ENCODE data around the gene GPR160. TPM values are rescaled to one million over a fixed set of nuclear protein-coding genes. Genes with fewer than 3 reads are reported as not detected.
"Not testable (repeated sequence)": the region's sequence is repeated elsewhere in the genome, so short reads cannot be mapped to it uniquely, and the experiment has no call there.

Gene GPR160
- total RNA-seq, 1 experiment from 2014 or later = 53.8 TPM

GRCh38 chr3:170108955-170109354 is 71.2 kb downstream of the GPR160 start:
- H3K4me3 Mint-ChIP-seq (ENCODE audit: low read depth, unreplicated experiment) = no peak overlapping the region

DNA sequence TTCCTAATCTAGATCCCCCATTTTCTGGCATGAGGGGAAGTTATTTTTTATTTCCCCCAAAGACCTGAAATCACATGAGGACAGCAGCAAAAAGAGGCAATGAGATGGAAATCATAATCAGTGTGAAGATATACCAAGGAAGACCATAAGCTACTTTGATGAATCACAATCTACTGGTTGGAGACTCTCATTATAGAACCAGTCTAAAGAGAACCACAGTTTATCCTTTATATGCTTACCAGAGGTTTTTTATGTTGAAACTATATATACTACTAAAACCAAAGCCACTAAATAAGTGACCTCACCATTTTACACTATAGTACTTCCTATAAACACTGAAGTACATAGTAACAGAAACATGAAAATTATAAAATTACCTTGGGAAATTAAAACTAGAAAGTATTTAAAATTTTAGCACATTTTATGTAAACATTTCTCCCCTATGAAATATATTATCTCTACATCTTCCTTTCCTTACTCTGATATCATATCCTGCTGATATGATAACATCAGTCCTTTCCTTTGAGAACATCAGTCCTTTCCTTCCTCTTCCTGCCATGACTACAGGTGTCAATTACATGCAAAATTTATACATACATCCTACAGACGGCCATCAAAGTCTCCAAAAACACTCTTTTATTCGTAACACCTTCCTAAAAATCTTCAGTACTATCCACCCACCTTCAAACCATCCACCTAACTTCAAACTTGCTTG is 71.9 kb downstream of the GPR160 start:
- Mint-ChIP-seq H3K36me3 (ENCODE audit: insufficient read depth, unreplicated experiment) (peaks cover 10% of the 10 kb centered on the region), H3K4me1 (ENCODE audit: low read depth, unreplicated experiment) (peaks cover 8% of the 10 kb centered on the region), H3K27me3 (ENCODE audit: unreplicated experiment) (no peaks in the 10 kb centered on the region), H3K9me3 (ENCODE audit: low read depth, unreplicated experiment) (no peaks in the 10 kb centered on the region), H3K27ac (ENCODE audit: unreplicated experiment) (no peak overlapping the region), H3K4me3 (ENCODE audit: low read depth, unreplicated experiment) (no peak overlapping the region)
- CTCF ChIA-PET = interaction anchor here (1.3 kb wide), 1 partner anchor 10 kb away, joined by 3 read pairs; no protein-coding TSS in a partner anchor
- TF ChIP-seq CTCF (IDR thresholded peaks at IDR 0.05; ENCODE audit: unreplicated experiment) = no peak
- intact Hi-C loops (cut with micrococcal nuclease; ENCODE audit: unreplicated experiment) = no loop called here
- BruUV-seq (replicated peaks) = no TSS peak
- no peak for DNase-seq

More at GRCh38 chr3:170108955-170109354, 71.2 kb downstream of the GPR160 start:
- no peak for DNase-seq
- peaks cover 8% of the 10 kb centered on the region for H3K4me1 Mint-ChIP-seq (ENCODE audit: low read depth, unreplicated experiment)
- no TSS peak for BruUV-seq (replicated peaks)
- peaks cover 7% of the 10 kb centered on the region for H3K36me3 Mint-ChIP-seq (ENCODE audit: insufficient read depth, unreplicated experiment)
- intact Hi-C loops (cut with micrococcal nuclease; ENCODE audit: unreplicated experiment) = no loop called here
- no peaks in the 10 kb centered on the region for H3K9me3 Mint-ChIP-seq (ENCODE audit: low read depth, unreplicated experiment)
- no peaks in the 10 kb centered on the region for H3K27me3 Mint-ChIP-seq (ENCODE audit: unreplicated experiment)
- CTCF ChIA-PET = interaction anchor here (1.3 kb wide), 1 partner anchor 10 kb away, joined by 3 read pairs; no protein-coding TSS in a partner anchor
- H3K27ac Mint-ChIP-seq (ENCODE audit: unreplicated experiment) = no peak overlapping the region
- TF ChIP-seq CTCF (IDR thresholded peaks at IDR 0.05; ENCODE audit: unreplicated experiment) = no peak

- CTCF ChIA-PET = no interaction called here
- Mint-ChIP-seq H3K4me1 (ENCODE audit: low read depth, unreplicated experiment) (peaks cover 8% of the 10 kb centered on the region), H3K27ac (ENCODE audit: unreplicated experiment) (no peak overlapping the region), H3K36me3 (ENCODE audit: insufficient read depth, unreplicated experiment) (peaks cover 15% of the 10 kb centered on the region), H3K9me3 (ENCODE audit: low read depth, unreplicated experiment) (no peaks in the 10 kb centered on the region), H3K27me3 (ENCODE audit: unreplicated experiment) (no peaks in the 10 kb centered on the region), H3K4me3 (ENCODE audit: low read depth, unreplicated experiment) (no peak overlapping the region)
- no TSS peak for BruUV-seq (replicated peaks)
- no peak for TF ChIP-seq CTCF (IDR thresholded peaks at IDR 0.05; ENCODE audit: unreplicated experiment)
- intact Hi-C loops (cut with micrococcal nuclease; ENCODE audit: unreplicated experiment) = no loop called here
- DNase-seq = no peak
These were observed 73.5 kb downstream of the GPR160 start for GRCh38 chr3:170111147-170111771.

- intact Hi-C loops (cut with micrococcal nuclease; ENCODE audit: unreplicated experiment); DNase-seq; H3K4me3 Mint-ChIP-seq (ENCODE audit: low read depth, unreplicated experiment); CTCF ChIA-PET; H3K27me3 Mint-ChIP-seq (ENCODE audit: unreplicated experiment); BruUV-seq (replicated peaks); H3K9me3 Mint-ChIP-seq (ENCODE audit: low read depth, unreplicated experiment); H3K4me1 Mint-ChIP-seq (ENCODE audit: low read depth, unreplicated experiment); H3K27ac Mint-ChIP-seq (ENCODE audit: unreplicated experiment): not testable (repeated sequence)
- peaks cover 33% of the 10 kb centered on the region for H3K36me3 Mint-ChIP-seq (ENCODE audit: insufficient read depth, unreplicated experiment)
These were observed 76.4 kb downstream of the GPR160 start for GRCh38 chr3:170114165-170114564.

DNA sequence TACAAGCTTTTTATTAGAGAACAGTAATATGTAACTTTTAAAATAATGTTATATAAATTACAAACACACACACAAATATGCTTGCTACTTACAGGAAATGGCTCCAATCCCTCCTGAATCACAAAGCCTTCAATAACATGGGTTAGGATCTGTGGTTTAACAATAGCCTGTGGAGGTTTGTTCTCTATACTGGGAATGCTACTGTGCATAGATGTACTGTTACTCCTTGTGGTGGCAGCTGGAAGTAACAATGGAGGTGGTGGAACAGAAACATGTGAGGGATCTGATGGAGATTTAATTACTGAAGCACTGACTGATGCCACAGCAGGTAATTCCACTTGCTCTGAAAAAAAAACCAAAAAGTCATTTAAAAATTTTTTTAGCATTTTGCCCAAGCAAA is 79.3 kb downstream of the GPR160 start:
- no peaks in the 10 kb centered on the region for H3K4me1 Mint-ChIP-seq (ENCODE audit: low read depth, unreplicated experiment)
- no peak for TF ChIP-seq CTCF (IDR thresholded peaks at IDR 0.05; ENCODE audit: unreplicated experiment)
- CTCF ChIA-PET = interaction anchor here (0.7 kb wide), 2 partner anchors 18 to 48 kb away, joined by 3 to 4 read pairs; no protein-coding TSS in a partner anchor
- intact Hi-C loops (cut with micrococcal nuclease; ENCODE audit: unreplicated experiment) = no loop called here
- DNase-seq = no peak
- no peaks in the 10 kb centered on the region for H3K9me3 Mint-ChIP-seq (ENCODE audit: low read depth, unreplicated experiment)
- H3K27me3 Mint-ChIP-seq (ENCODE audit: unreplicated experiment) = no peaks in the 10 kb centered on the region
- H3K4me3 Mint-ChIP-seq (ENCODE audit: low read depth, unreplicated experiment) = no peak overlapping the region
- BruUV-seq (replicated peaks) = no TSS peak
- H3K36me3 Mint-ChIP-seq (ENCODE audit: insufficient read depth, unreplicated experiment) = peaks cover 37% of the 10 kb centered on the region
- H3K27ac Mint-ChIP-seq (ENCODE audit: unreplicated experiment) = no peak overlapping the region

Measured in Calu3 (cell line).